Daoy (cell line): ENCODE data around the gene NEFH. TPM values are rescaled to one million over a fixed set of nuclear protein-coding genes. Genes with fewer than 3 reads are reported as not detected.
"Not testable (repeated sequence)": the region's sequence is repeated elsewhere in the genome, so short reads cannot be mapped to it uniquely, and the experiment has no call there.

Source experiments
- DNase-seq: peaks from one replicate; pipeline ENCODE4 v3.0.0-alpha.2; 2015; ENCODE audit warnings: low read depth
- total RNA-seq: library from RNA; depleted of rRNA; stranded (reverse); fragments of >200 nt; shearing (Covaris generic); gene quantifications from 2 replicates; pipeline ENCODE4 v1.2.3, GENCODE V29; 2014

NEFH gene
- total RNA-seq, 1 experiment from 2014 or later, result 0.11 TPM

GRCh38 chr22:29461263-29461662 is 18.8 kb upstream of the NEFH start:
- no peak for DNase-seq

- DNase-seq, result no peak
Observed at GRCh38 chr22:29463629-29464028, 16.4 kb upstream of the NEFH start.

- no peak for DNase-seq
Observed at GRCh38 chr22:29464581-29464980, 15.4 kb upstream of the NEFH start.

GRCh38 chr22:29469755-29470154 is 10.3 kb upstream of the NEFH start:
- DNase-seq, result no peak

- peak; percentile 83 for DNase-seq
Observed at GRCh38 chr22:29470159-29470855, 9.7 kb upstream of the NEFH start.

- no peak for DNase-seq
Observed at GRCh38 chr22:29473001-29473400, 7.0 kb upstream of the NEFH start.

- no peak for DNase-seq
Observed at GRCh38 chr22:29475550-29475949, 4.5 kb upstream of the NEFH start.

- no peak for DNase-seq
Observed at GRCh38 chr22:29476116-29476515, 3.9 kb upstream of the NEFH start.

- no peak for DNase-seq
Observed at GRCh38 chr22:29477723-29478318, 2.2 kb upstream of the NEFH start.

GRCh38 chr22:29478326-29479276 is 1.4 kb upstream of the NEFH start:
- peak; percentile 35 for DNase-seq

- no peak for DNase-seq
Observed at GRCh38 chr22:29480262-29480511, 169 bp downstream of the NEFH start.

GRCh38 chr22:29480512-29481264 is 670 bp downstream of the NEFH start:
- DNase-seq, result no peak

GRCh38 chr22:29481265-29482000 is 1.4 kb downstream of the NEFH start:
- no peak for DNase-seq

GRCh38 chr22:29482253-29482652 is 2.2 kb downstream of the NEFH start:
- no peak for DNase-seq

- no peak for DNase-seq
Observed at GRCh38 chr22:29482726-29483125, 2.7 kb downstream of the NEFH start.

- no peak for DNase-seq
Observed at GRCh38 chr22:29483254-29483653, 3.2 kb downstream of the NEFH start.

GRCh38 chr22:29484642-29485041 is 4.6 kb downstream of the NEFH start:
- no peak for DNase-seq

GRCh38 chr22:29485448-29485847 is 5.4 kb downstream of the NEFH start:
- DNase-seq, result no peak

- no peak for DNase-seq
Observed at GRCh38 chr22:29487426-29487986, 7.5 kb downstream of the NEFH start.

GRCh38 chr22:29489127-29489780 is 9.2 kb downstream of the NEFH start:
- DNase-seq, result not testable (repeated sequence)

- DNase-seq, result no peak
Observed at GRCh38 chr22:29491012-29491411, 11.0 kb downstream of the NEFH start.
